HEK293 (cell line): Measurements from ENCODE around the gene ACSL5.

ENCODE experiments used
- CTCF ChIA-PET: fragments of 350-600 bp; formaldehyde crosslinking; extraction: SDS; loops from one replicate; lab custom pipeline; 2021; ENCODE audit warnings: antibody characterized with exemption; lab: Yijun Ruan, JAX
- POLR2A ChIA-PET: fragments of 300-600 bp; formaldehyde crosslinking; extraction: SDS; loops from one replicate; lab custom pipeline; 2020; ENCODE audit warnings: antibody characterized with exemption, inconsistent platforms; lab: Yijun Ruan, JAX
- H3K27ac ChIP-seq: fragments of 200-500 bp; sonication (Bioruptor generic); 2 replicates; pipeline ENCODE4 v1.5.1; 2014; ENCODE audit warnings: low read depth, low read length, control low read depth, inconsistent platforms; ENCODE audit errors: extremely low read depth
- H3K36me3 ChIP-seq, 2 experiments: fragments of 200-500 bp in 1 of 2; sonication (Bioruptor generic) in 1 of 2; 1 replicate in 1 of 2; 2 replicates in 1 of 2; pipeline ENCODE4 v1.5.1; 2014 to 2017; ENCODE audit warnings: inconsistent platforms in 2 of 2, low read length in 2 of 2; ENCODE audit not compliant: control insufficient read depth in 2 of 2, insufficient read depth in 1 of 2
- H3K4me1 ChIP-seq: fragments of 200-500 bp; sonication (Bioruptor generic); 2 replicates; pipeline ENCODE4 v1.5.1; 2014; ENCODE audit warnings: mild to moderate bottlenecking, low read length, inconsistent platforms; ENCODE audit not compliant: control insufficient read depth, insufficient read depth
- H3K4me3 ChIP-seq: 2 replicates; pipeline ENCODE4 v1.5.1; 2011; ENCODE audit warnings: low read depth, mild to moderate bottlenecking, control low read depth, low read length, moderate library complexity
- H3K9me3 ChIP-seq: fragments of 200-500 bp; sonication (Bioruptor generic); 2 replicates; pipeline ENCODE4 v1.5.1; 2014; ENCODE audit warnings: low read depth, low read length, inconsistent platforms; ENCODE audit not compliant: control insufficient read depth, insufficient read depth
- GLI2 ChIP-seq: fragments of 450-650 bp; formaldehyde crosslinking; IDR thresholded peaks from 2 replicates; pipeline ENCODE4; 2017; ENCODE audit warnings: missing biosample characterization, missing genetic modification characterization, low read depth, borderline replicate concordance
- GLI4 ChIP-seq: fragments of 450-650 bp; formaldehyde crosslinking; IDR thresholded peaks from 2 replicates; pipeline ENCODE4 v1.5.1; 2016; ENCODE audit warnings: missing biosample characterization, missing genetic modification characterization
- HOXC10 ChIP-seq: sonication (generic); formaldehyde crosslinking; IDR thresholded peaks from 2 replicates; pipeline ENCODE4 v1.8.1; 2023; ENCODE audit warnings: mild to moderate bottlenecking, missing genetic modification reagents
- KLF8 ChIP-seq: fragments of 450-650 bp; formaldehyde crosslinking; IDR thresholded peaks from 2 replicates; pipeline ENCODE4 v1.5.1; 2016; ENCODE audit warnings: missing biosample characterization, missing genetic modification characterization
- KLF9 ChIP-seq: fragments of 450-650 bp; formaldehyde crosslinking; IDR thresholded peaks from 2 replicates; pipeline ENCODE4 v1.5.1; 2016; ENCODE audit warnings: missing biosample characterization, missing genetic modification characterization, low read depth
- MYNN ChIP-seq: fragments of 450-650 bp; formaldehyde crosslinking; IDR thresholded peaks from 2 replicates; pipeline ENCODE4 v1.5.1; 2016; ENCODE audit warnings: missing biosample characterization, missing genetic modification characterization, borderline replicate concordance
- OSR2 ChIP-seq: fragments of 450-650 bp; formaldehyde crosslinking; IDR thresholded peaks from 2 replicates; pipeline ENCODE4 v1.5.1; 2016; ENCODE audit warnings: missing biosample characterization, missing genetic modification characterization
- RBAK ChIP-seq: fragments of 450-650 bp; formaldehyde crosslinking; IDR thresholded peaks from 2 replicates; pipeline ENCODE4 v1.5.1; 2016; ENCODE audit warnings: missing biosample characterization, missing genetic modification characterization
- WT1 ChIP-seq: fragments of 450-650 bp; formaldehyde crosslinking; IDR thresholded peaks from 2 replicates; pipeline ENCODE4 v1.5.1; 2016; ENCODE audit warnings: missing biosample characterization, missing genetic modification characterization
- YY1 ChIP-seq: fragments of 450-650 bp; formaldehyde crosslinking; IDR thresholded peaks from 2 replicates; pipeline ENCODE4 v1.5.1; 2018; ENCODE audit warnings: missing biosample characterization, missing genetic modification characterization
- YY2 ChIP-seq: fragments of 450-650 bp; formaldehyde crosslinking; IDR thresholded peaks from 2 replicates; pipeline ENCODE4 v1.5.1; 2016; ENCODE audit warnings: missing biosample characterization, missing genetic modification characterization
- ZFP37 ChIP-seq: fragments of 450-650 bp; formaldehyde crosslinking; IDR thresholded peaks from 2 replicates; pipeline ENCODE4 v1.5.1; 2016; ENCODE audit warnings: missing biosample characterization, missing genetic modification characterization
- ZNF140 ChIP-seq: fragments of 450-650 bp; formaldehyde crosslinking; IDR thresholded peaks from 2 replicates; pipeline ENCODE4 v1.5.1; 2016; ENCODE audit warnings: missing biosample characterization, missing genetic modification characterization
- ZNF184 ChIP-seq: fragments of 450-650 bp; IDR thresholded peaks from 2 replicates; pipeline ENCODE4 v1.5.1; 2018; ENCODE audit warnings: missing biosample characterization, mild to moderate bottlenecking, missing genetic modification characterization
- ZNF214 ChIP-seq: fragments of 450-650 bp; formaldehyde crosslinking; IDR thresholded peaks from 2 replicates; pipeline ENCODE4 v1.5.1; 2017; ENCODE audit warnings: missing biosample characterization, mild to moderate bottlenecking, missing genetic modification characterization, borderline replicate concordance
- ZNF48 ChIP-seq: fragments of 450-650 bp; formaldehyde crosslinking; IDR thresholded peaks from 2 replicates; pipeline ENCODE4 v1.5.1; 2016; ENCODE audit warnings: missing biosample characterization, missing genetic modification characterization
- ZNF549 ChIP-seq: fragments of 450-650 bp; IDR thresholded peaks from 2 replicates; pipeline ENCODE4 v1.5.1; 2018; ENCODE audit warnings: missing biosample characterization, missing genetic modification characterization, mild to moderate bottlenecking, inconsistent platforms, moderate library complexity
- ZNF558 ChIP-seq: fragments of 450-650 bp; formaldehyde crosslinking; IDR thresholded peaks from 2 replicates; pipeline ENCODE4 v1.5.1; 2016; ENCODE audit warnings: missing biosample characterization, missing genetic modification characterization
- ZNF610 ChIP-seq: fragments of 450-650 bp; formaldehyde crosslinking; IDR thresholded peaks from 2 replicates; pipeline ENCODE4 v1.5.1; 2016; ENCODE audit warnings: missing biosample characterization, missing genetic modification characterization, borderline replicate concordance
- ZNF621 ChIP-seq: fragments of 450-650 bp; formaldehyde crosslinking; IDR thresholded peaks from 2 replicates; pipeline ENCODE4 v1.5.1; 2017; ENCODE audit warnings: missing biosample characterization, missing genetic modification characterization
- ZNF768 ChIP-seq: fragments of 450-650 bp; formaldehyde crosslinking; IDR thresholded peaks from 2 replicates; pipeline ENCODE4 v1.5.1; 2018; ENCODE audit warnings: missing biosample characterization, mild to moderate bottlenecking, missing genetic modification characterization
- ZNF792 ChIP-seq: fragments of 450-650 bp; formaldehyde crosslinking; IDR thresholded peaks from 2 replicates; pipeline ENCODE4 v1.5.1; 2016; ENCODE audit warnings: missing biosample characterization, missing genetic modification characterization
- TF ChIP-seq, protein P1 (sequence below): fragments of 450-650 bp; formaldehyde crosslinking; IDR thresholded peaks from 2 replicates; pipeline ENCODE4 v1.5.1; 2016; ENCODE audit warnings: missing biosample characterization, missing genetic modification characterization, low read depth
- TF ChIP-seq, protein P2 (sequence below): fragments of 450-650 bp; formaldehyde crosslinking; conservative IDR thresholded peaks from 2 replicates; pipeline ENCODE4 v1.5.1; 2016; ENCODE audit warnings: low read depth, missing biosample characterization, missing genetic modification characterization

The ACSL5 gene

DNA sequence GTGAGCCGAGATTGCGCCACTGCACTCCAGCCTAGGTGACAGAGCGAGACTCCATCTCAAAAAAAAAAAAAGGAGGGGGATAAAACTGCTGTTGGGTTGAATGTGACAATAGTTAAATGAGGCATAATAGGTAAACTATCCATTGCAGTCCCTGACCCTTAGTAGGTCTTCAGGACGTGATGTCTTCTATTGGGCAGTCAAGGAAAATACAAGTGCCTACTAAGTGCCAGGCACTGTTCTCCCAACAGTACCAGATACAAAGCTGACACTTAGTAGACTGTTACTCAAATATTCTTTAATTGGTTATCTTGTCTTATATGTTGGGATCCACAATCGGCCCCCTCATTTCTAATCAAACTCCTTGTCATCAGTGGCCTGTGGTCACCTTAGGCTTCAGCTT lies 27.1 kb upstream of the ACSL5 start (continued):
- no peak for TF ChIP-seq WT1 (tag by site-specific recombination)
- TF ChIP-seq ZNF214 (tag by site-specific recombination): no peak
- TF ChIP-seq MYNN (tag by site-specific recombination): no peak
- TF ChIP-seq GLI4 (tag by site-specific recombination): no peak
- no peak for TF ChIP-seq HOXC10 (CRISPR knock-in tag)

DNA sequence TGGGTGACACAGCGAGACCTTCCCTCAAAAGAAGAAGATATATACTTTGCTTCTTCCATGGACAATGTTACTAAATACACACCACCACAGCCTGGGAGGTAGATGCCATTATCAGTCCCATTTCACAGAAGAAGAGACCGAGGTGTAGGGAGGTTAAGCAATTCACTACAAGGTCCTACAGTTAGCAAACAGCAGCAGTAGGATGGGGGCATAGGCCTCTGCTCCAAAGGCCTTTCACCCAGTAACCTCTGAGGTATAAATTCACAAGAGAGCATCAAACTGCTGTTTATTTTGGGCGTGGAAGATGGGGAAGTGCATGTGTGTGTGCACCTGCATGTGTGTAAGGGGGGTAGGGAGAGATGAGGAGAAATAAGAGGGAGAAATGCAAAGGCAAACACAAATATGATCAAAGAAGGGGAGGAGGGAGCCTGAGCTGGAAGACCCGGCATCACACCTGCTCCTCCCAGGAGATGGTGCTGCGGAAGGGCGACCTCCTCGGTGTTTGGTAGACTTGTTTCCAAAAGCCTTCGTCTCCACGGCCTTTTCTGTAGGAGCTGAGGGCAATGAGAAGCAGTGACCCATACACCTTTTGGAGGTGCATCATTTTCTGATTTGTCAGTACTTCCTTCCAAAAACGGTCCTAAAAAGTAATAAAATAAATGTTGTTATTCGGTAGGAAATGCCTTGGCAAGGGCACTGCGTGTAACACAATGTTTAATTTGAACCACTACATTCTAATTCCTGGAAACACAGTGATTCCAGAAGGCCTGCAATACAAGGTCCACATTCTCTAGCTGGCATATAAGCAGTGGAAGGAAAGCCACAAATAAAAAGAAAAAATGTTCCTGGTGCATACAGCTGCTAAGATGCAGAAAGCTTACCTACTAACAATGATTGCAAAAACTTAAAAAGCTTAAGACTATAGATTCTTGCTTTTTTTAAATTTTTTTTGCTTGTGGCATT lies 25.9 kb upstream of the ACSL5 start:
- ChIA-PET POLR2A (no interaction called here), CTCF (interaction anchor here (1.1 to 1.3 kb wide), 3 partner anchors 10 to 211 kb away, joined by 3 to 7 read pairs (median 3); no protein-coding TSS in a partner anchor)
- H3K4me1 ChIP-seq: no peaks in the 10 kb centered on the region
- TF ChIP-seq ZNF792 (tag by site-specific recombination) (no peak), ZNF184 (tag by site-specific recombination) (no peak), ZNF558 (tag by site-specific recombination) (no peak), ZNF549 (no peak), ZNF768 (tag by site-specific recombination) (no peak), KLF9 (tag by site-specific recombination) (no peak), ZNF610 (tag by site-specific recombination) (no peak), RBAK (tag by site-specific recombination) (no peak), KLF8 (tag by site-specific recombination) (no peak), ZNF48 (tag by site-specific recombination) (no peak), ZFP37 (no peak), YY1 (tag by site-specific recombination) (no peak), ZNF621 (tag by site-specific recombination) (no peak)
- TF ChIP-seq, protein P1, sequence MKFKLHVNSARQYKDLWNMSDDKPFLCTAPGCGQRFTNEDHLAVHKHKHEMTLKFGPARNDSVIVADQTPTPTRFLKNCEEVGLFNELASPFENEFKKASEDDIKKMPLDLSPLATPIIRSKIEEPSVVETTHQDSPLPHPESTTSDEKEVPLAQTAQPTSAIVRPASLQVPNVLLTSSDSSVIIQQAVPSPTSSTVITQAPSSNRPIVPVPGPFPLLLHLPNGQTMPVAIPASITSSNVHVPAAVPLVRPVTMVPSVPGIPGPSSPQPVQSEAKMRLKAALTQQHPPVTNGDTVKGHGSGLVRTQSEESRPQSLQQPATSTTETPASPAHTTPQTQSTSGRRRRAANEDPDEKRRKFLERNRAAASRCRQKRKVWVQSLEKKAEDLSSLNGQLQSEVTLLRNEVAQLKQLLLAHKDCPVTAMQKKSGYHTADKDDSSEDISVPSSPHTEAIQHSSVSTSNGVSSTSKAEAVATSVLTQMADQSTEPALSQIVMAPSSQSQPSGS: no peak
- H3K9me3 ChIP-seq: no peaks in the 10 kb centered on the region
- no peaks in the 10 kb centered on the region for H3K36me3 ChIP-seq
- H3K27ac ChIP-seq: no peak overlapping the region
- H3K4me3 ChIP-seq: no peak overlapping the region

DNA sequence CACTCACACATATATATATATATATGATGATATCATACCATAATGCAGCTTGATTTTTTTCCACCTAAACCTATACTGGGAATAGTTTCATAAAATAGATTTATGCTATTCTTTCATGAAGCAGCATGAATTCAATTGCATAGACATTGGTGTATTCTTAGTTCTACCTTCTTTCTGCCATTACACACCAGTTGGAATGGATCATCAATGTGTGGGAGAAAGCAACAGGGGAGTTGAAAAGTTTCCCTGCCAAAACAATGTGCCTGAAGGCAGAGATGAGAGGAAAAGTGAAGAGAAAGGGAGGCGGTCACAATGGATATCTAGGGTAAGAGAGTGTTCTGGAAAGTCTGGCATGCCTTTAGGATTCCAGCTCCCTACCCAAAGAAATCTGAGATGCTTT lies 25.2 kb upstream of the ACSL5 start:
- TF ChIP-seq YY2 (tag by site-specific recombination) (no peak), OSR2 (no peak), GLI2 (tag by site-specific recombination) (no peak), ZNF140 (tag by site-specific recombination) (no peak)
- TF ChIP-seq, protein P2, sequence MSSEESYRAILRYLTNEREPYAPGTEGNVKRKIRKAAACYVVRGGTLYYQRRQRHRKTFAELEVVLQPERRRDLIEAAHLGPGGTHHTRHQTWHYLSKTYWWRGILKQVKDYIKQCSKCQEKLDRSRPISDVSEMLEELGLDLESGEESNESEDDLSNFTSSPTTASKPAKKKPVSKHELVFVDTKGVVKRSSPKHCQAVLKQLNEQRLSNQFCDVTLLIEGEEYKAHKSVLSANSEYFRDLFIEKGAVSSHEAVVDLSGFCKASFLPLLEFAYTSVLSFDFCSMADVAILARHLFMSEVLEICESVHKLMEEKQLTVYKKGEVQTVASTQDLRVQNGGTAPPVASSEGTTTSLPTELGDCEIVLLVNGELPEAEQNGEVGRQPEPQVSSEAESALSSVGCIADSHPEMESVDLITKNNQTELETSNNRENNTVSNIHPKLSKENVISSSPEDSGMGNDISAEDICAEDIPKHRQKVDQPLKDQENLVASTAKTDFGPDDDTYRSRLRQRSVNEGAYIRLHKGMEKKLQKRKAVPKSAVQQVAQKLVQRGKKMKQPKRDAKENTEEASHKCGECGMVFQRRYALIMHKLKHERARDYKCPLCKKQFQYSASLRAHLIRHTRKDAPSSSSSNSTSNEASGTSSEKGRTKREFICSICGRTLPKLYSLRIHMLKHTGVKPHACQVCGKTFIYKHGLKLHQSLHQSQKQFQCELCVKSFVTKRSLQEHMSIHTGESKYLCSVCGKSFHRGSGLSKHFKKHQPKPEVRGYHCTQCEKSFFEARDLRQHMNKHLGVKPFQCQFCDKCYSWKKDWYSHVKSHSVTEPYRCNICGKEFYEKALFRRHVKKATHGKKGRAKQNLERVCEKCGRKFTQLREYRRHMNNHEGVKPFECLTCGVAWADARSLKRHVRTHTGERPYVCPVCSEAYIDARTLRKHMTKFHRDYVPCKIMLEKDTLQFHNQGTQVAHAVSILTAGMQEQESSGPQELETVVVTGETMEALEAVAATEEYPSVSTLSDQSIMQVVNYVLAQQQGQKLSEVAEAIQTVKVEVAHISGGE (tag by site-specific recombination): no peak
- TF ChIP-seq, protein P1: peak; percentile 38; the same call in 1 of the 2 replicates
- H3K9me3 ChIP-seq: no peaks in the 10 kb centered on the region
- ChIA-PET CTCF (interaction anchor here (1.1 to 1.3 kb wide), 2 partner anchors 11 to 211 kb away, joined by 3 to 7 read pairs; no protein-coding TSS in a partner anchor), POLR2A (no interaction called here)
- no peak overlapping the region for H3K4me3 ChIP-seq
- H3K27ac ChIP-seq: no peak overlapping the region
- H3K4me1 ChIP-seq: no peaks in the 10 kb centered on the region
- no peaks in the 10 kb centered on the region for H3K36me3 ChIP-seq
